GM12892 (cell line): ENCODE measurements around the gene LRRC47.

Experiments
- POLR2A ChIP-seq: IDR thresholded peaks from 2 replicates; pipeline ENCODE4 v1.6.1; 2011; ENCODE audit warnings: low read depth, low read length, control low read depth
- POLR2AphosphoS5 ChIP-seq: IDR thresholded peaks from 2 replicates; pipeline ENCODE4 v1.6.1; 2011; ENCODE audit warnings: low read depth, low read length, control low read depth

GRCh38 chr1:3837685-3838084, 41.4 kb upstream of the LRRC47 start:
- TF ChIP-seq POLR2AphosphoS5 (no peak), POLR2A (no peak)
